ENCODE data around the gene MRE11.
"Not testable (repeated sequence)": the region's sequence is repeated elsewhere in the genome, so short reads cannot be mapped to it uniquely, and the experiment has no call there.

The MRE11 gene

DNA sequence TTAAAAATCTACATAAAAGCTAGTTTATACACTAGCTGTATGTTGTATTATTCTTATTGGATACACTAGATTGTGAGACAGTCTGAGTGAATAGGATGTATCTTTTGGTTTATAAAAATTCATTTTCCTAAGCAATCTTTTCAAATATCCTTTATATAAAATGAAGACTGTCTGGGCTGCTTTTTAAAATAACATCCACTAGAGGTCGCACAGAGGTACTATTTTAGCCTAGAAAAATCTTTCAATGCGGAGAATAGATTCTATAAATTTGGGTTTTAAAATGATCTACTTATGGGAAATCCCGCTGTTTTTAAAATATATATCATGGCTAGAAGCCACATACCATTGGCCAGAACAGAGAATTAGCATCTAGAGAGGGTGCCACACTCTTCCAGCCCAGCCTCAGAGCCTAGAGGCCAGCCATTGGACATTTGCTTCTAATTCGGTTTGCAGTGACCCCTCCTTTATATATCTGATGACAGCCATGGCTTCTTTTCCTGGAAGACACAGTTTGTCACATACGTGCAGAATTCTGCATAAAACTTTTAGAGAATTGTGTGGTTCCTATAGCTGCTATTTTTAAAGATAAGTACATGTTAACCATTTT is 25.9 kb upstream of the MRE11 start:
- DNase-seq (ENCODE audit: low spot score), result no peak
- no peaks in the 10 kb centered on the region for H3K36me3 Mint-ChIP-seq (ENCODE audit: low read depth)

DNA sequence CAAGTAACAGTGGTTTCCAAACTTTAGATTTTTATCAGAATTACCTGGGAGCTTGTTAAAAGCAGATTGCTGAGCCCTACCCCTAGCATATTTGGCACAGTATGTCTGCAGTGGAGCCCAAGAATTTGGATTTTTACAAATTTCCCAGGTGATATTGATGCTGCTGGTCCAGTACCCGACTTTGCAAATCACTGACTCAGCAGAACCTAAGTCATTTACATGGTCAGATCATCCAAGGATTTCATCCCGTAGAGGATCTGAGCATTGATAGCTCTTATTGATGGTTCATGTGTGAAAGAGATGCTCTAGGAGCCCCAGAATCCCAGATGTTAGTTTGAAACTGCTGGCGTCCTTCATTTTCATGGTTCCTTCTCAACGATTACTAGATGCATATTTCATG is 24.7 kb upstream of the MRE11 start:
- no peak for DNase-seq (ENCODE audit: low spot score)
- Mint-ChIP-seq H3K27ac (no peak overlapping the region), H3K27me3 (ENCODE audit: low read depth) (peaks cover 26% of the 10 kb centered on the region), H3K36me3 (ENCODE audit: low read depth) (no peaks in the 10 kb centered on the region), H3K4me3 (no peak overlapping the region), H3K4me1 (ENCODE audit: low read depth) (no peaks in the 10 kb centered on the region), H3K9me3 (no peaks in the 10 kb centered on the region)

More for the DNA sequence above, 25.9 kb upstream of the MRE11 start:
- H3K4me3 Mint-ChIP-seq, result no peak overlapping the region
- H3K4me1 Mint-ChIP-seq (ENCODE audit: low read depth), result no peaks in the 10 kb centered on the region
- no peak overlapping the region for H3K27ac Mint-ChIP-seq
- H3K27me3 Mint-ChIP-seq (ENCODE audit: low read depth), result peaks cover 28% of the 10 kb centered on the region
- H3K9me3 Mint-ChIP-seq, result no peaks in the 10 kb centered on the region

DNA sequence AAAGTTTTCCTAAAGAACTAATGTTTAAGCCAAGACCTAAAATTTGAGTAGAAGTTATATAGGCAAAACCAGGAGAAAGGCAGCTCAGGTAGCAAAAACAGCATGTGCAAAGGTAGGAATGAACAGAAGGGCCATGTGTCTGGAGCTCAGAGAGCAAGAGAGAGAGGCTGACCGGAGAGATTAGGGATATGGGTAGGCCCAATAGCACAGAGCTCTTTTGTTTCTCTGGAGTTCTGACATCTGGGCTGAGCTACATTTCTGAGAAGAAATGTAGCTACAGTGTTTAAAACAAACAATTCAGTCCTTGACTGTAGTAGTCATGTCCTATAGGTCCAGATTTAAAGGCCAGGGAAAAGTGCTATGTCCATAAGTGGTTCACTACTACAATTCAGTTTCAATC is 23.1 kb upstream of the MRE11 start:
- no peak for DNase-seq (ENCODE audit: low spot score)
- no peak overlapping the region for H3K4me3 Mint-ChIP-seq
- no peaks in the 10 kb centered on the region for H3K9me3 Mint-ChIP-seq
- no peaks in the 10 kb centered on the region for H3K36me3 Mint-ChIP-seq (ENCODE audit: low read depth)
- peaks cover 36% of the 10 kb centered on the region for H3K27me3 Mint-ChIP-seq (ENCODE audit: low read depth)
- H3K4me1 Mint-ChIP-seq (ENCODE audit: low read depth), result peaks cover 11% of the 10 kb centered on the region
- no peak overlapping the region for H3K27ac Mint-ChIP-seq

DNA sequence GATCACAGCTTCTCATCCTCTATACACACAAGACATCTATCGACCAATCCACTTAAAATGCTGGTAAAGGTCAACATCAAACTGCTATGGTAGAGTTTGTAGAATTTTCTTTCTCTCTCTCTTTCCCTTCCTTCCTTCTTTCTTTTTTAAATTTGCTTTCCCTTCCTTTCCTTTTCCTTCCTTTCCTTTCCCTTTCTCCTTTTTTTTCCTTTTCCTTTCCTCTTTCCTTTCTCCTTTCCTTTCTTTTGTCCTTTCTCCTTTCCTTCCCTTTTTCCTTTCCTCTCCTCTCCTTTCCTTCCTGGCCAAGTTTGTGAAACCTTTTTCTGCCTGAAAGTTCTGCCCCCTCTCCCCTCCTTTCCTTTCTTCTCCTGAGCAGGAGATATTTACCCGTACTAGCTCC is 21.8 kb upstream of the MRE11 start:
- DNase-seq (ENCODE audit: low spot score), result no peak
- peaks cover 49% of the 10 kb centered on the region for H3K27me3 Mint-ChIP-seq (ENCODE audit: low read depth)
- H3K27ac Mint-ChIP-seq, result no peak overlapping the region
- H3K4me1 Mint-ChIP-seq (ENCODE audit: low read depth), result peaks cover 11% of the 10 kb centered on the region
- no peak overlapping the region for H3K4me3 Mint-ChIP-seq
- H3K36me3 Mint-ChIP-seq (ENCODE audit: low read depth), result no peaks in the 10 kb centered on the region
- H3K9me3 Mint-ChIP-seq, result no peaks in the 10 kb centered on the region

DNA sequence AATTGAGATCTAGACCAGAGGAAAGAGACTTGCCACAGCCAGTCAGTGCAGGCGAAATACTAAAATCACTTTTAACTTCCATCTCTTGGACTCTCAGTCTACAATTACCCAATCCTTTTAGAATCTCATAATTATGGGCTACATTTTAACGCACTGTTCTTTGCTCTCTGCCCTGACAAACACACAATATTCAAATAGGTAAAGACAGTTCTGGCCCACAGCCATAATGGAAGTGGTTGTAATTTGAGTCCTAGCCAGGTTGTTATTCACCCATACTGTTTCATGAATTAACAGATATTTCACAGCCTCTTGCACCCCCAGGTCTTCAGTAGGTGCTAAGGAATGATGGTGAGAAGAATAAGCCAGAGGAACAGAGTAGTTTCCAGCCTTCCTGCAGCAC is 19.4 kb upstream of the MRE11 start:
- Mint-ChIP-seq H3K27ac (no peak overlapping the region), H3K27me3 (ENCODE audit: low read depth) (peaks cover 62% of the 10 kb centered on the region)

DNA sequence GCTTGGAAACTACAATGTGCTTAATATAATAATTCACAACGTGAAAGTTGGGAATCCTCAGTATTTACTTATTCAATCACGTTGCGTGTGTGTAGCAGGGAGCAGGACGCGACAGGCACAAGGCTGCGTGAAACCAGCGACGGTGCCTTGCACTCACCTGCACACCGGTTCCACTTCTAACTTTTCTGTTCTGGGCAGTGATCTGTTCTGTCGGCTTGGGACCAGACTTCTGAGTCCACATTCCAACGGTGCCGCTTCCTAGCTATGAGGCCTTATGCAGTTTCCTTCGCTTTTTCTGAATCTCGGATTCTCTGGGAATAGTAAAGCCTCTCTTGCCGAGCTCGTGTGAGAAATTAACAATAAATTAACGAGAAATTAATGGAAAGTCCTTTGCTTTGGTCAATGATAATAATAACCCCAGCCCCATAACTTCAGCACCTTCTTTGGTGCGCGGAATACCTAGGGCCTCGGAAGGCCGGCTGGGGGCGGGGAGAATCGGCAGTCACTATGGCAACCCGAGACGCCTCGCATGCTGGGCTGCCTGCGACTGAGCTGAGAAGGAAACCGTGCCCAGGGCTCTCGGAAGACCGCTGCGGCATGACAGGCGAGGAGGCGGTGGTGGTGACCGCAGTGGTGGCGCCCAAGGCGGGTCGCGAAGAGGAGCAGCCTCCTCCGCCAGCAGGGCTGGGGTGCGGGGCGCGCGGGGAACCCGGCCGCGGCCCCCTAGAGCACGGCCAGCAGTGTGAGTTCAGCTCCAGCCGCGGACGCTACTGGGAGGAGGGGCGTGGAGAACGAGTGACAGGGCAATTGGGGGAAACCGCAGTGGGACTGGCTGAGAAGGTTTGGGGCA is 18.5 kb upstream of the MRE11 start, which contains the start of gene C11orf97:
Gene C11orf97 (plus strand): TSS at position 530 of the 850 bp plus-strand sequence. CDS start 68 bp downstream, at position 598.
- DNase-seq (ENCODE audit: low spot score), result peak; percentile 41
- peaks cover 11% of the 10 kb centered on the region for H3K4me1 Mint-ChIP-seq (ENCODE audit: low read depth)
- no peak within 1 kb of the TSS for H3K27ac Mint-ChIP-seq
- no peaks in the 10 kb centered on the region for H3K36me3 Mint-ChIP-seq (ENCODE audit: low read depth)
- peak within 1 kb of the TSS; percentile 69 for H3K4me3 Mint-ChIP-seq
- H3K27me3 Mint-ChIP-seq (ENCODE audit: low read depth), result peaks cover 62% of the 10 kb centered on the region
- no peaks in the 10 kb centered on the region for H3K9me3 Mint-ChIP-seq

More for the DNA sequence above, 19.4 kb upstream of the MRE11 start:
- H3K4me3 Mint-ChIP-seq, result no peak overlapping the region
- no peaks in the 10 kb centered on the region for H3K9me3 Mint-ChIP-seq
- peaks cover 11% of the 10 kb centered on the region for H3K4me1 Mint-ChIP-seq (ENCODE audit: low read depth)
- no peaks in the 10 kb centered on the region for H3K36me3 Mint-ChIP-seq (ENCODE audit: low read depth)
- DNase-seq (ENCODE audit: low spot score), result no peak

DNA sequence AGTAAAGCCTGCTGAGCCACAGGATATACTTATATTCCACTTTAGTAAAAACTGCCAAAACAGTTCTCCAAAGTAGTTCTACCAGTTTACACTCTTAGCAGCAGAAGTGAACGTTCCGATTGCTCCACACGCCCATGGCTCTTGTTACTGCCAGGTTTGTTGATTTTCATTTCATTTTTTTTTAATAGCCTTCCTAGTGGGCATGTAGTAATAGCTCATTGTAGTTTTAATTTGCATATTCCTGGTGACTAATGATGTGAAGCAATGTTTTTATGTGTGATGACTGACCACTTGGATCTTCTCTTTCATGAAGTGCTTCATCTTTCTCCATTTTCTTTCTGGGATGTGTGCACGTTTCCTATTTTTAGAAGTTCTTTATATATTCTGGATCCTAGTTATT is 13.8 kb upstream of the MRE11 start:
- H3K27ac Mint-ChIP-seq, result no peak overlapping the region
- peaks cover 37% of the 10 kb centered on the region for H3K27me3 Mint-ChIP-seq (ENCODE audit: low read depth)
- H3K9me3 Mint-ChIP-seq, result no peaks in the 10 kb centered on the region
- H3K4me1 Mint-ChIP-seq (ENCODE audit: low read depth), result peaks cover 6% of the 10 kb centered on the region
- no peak overlapping the region for H3K4me3 Mint-ChIP-seq
- DNase-seq (ENCODE audit: low spot score), result no peak
- no peaks in the 10 kb centered on the region for H3K36me3 Mint-ChIP-seq (ENCODE audit: low read depth)

DNA sequence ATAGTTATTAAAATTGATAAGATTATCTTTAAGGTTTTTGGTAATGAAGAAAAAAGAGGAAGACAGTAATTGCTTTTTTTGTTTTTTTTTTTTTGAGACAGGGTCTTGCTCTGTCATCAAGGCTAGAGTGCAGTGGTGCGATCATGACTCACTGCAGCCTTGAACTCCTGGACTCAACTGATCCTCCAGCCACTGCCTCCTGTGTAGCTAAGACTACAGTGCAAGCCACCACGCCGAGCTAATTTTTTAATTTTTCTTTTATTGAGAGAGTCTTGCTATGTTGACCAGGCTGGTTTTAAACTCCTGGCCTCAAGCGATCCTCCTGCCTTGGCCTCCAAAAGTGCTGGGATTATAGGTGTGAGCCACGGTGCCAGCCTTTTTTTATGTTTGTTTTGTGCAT is 12.9 kb upstream of the MRE11 start:
- peaks cover 29% of the 10 kb centered on the region for H3K27me3 Mint-ChIP-seq (ENCODE audit: low read depth)
- not testable (repeated sequence) for H3K4me3 Mint-ChIP-seq; H3K9me3 Mint-ChIP-seq; H3K36me3 Mint-ChIP-seq (ENCODE audit: low read depth); DNase-seq (ENCODE audit: low spot score); H3K27ac Mint-ChIP-seq; H3K4me1 Mint-ChIP-seq (ENCODE audit: low read depth)

DNA sequence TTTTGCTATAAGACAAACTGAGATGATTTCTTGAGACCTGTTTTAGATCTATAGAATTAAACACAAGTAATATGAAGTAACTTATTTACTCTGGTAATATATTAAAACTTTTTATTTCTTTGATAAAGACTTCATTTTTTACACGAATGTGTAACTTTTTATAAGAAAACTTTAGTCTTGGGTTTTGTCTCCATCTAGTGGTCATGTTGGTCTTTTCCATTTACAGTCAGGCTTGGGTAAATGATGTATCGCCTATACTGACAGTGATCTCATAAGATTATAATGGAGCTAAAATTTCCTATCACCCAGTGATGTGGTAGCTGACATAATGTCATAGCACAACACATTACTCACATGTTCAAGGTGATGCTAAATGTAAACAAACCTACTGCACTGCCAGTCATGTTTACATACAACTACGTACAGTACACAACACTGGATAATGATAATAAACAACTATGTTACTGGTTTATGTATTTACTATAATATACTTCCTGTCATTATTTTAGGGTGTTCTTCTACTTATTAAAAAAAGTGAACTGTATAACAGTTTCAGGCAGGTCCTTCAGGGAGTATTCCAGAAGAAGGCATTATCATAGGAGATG is 11.1 kb upstream of the MRE11 start:
- Mint-ChIP-seq H3K36me3 (ENCODE audit: low read depth) (peaks cover 5% of the 10 kb centered on the region), H3K27me3 (ENCODE audit: low read depth) (peaks cover 14% of the 10 kb centered on the region), H3K4me3 (no peak overlapping the region), H3K9me3 (no peaks in the 10 kb centered on the region), H3K4me1 (ENCODE audit: low read depth) (no peaks in the 10 kb centered on the region), H3K27ac (no peak overlapping the region)
- DNase-seq (ENCODE audit: low spot score), result no peak

DNA sequence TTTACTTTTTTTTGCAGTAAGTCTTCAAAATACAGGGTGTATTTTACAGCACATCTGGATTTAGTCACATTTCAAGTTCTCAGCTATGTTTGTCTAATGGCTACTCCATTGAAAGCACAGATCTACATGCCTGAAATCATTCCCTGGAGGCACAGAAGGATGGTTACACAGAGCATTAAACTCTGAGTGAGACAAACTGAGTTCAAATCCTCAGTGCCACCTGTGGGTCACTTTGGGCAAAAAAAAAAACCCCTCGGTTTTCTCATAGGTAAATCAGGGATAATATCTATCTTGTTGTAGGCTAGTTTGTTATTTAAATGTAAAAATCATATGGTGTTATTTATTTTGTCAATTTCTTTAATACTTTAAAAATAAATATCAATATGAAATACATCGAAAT is 7.9 kb upstream of the MRE11 start:
- no peak overlapping the region for H3K4me3 Mint-ChIP-seq
- peaks cover 28% of the 10 kb centered on the region for H3K36me3 Mint-ChIP-seq (ENCODE audit: low read depth)
- H3K9me3 Mint-ChIP-seq, result no peaks in the 10 kb centered on the region
- DNase-seq (ENCODE audit: low spot score), result no peak
- no peaks in the 10 kb centered on the region for H3K4me1 Mint-ChIP-seq (ENCODE audit: low read depth)
- H3K27ac Mint-ChIP-seq, result no peak overlapping the region
- peaks cover 5% of the 10 kb centered on the region for H3K27me3 Mint-ChIP-seq (ENCODE audit: low read depth)

DNA sequence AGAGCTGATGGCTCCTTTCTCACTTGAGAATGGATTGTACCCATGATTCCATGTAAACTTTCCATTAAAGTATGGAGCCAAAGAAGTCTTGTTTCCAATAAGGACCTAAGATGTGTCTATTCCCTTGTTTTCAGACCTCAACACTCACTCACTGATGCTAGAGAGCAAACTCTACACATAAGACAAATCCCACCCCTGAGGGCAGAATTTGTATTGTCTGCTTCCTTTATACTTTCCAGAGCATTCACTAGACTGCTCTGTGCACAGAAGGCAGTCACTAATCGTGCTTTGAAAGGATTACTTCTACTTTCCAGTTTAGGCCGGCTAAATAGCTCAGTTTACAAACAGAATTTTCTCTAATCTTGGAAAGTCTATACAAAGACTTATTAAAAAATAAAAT is 6.5 kb upstream of the MRE11 start:
- no peaks in the 10 kb centered on the region for H3K27me3 Mint-ChIP-seq (ENCODE audit: low read depth)
- H3K36me3 Mint-ChIP-seq (ENCODE audit: low read depth), result peaks cover 31% of the 10 kb centered on the region
- peaks cover 9% of the 10 kb centered on the region for H3K4me1 Mint-ChIP-seq (ENCODE audit: low read depth)
- H3K27ac Mint-ChIP-seq, result no peak overlapping the region
- no peak overlapping the region for H3K4me3 Mint-ChIP-seq
- DNase-seq (ENCODE audit: low spot score), result no peak
- no peaks in the 10 kb centered on the region for H3K9me3 Mint-ChIP-seq

DNA sequence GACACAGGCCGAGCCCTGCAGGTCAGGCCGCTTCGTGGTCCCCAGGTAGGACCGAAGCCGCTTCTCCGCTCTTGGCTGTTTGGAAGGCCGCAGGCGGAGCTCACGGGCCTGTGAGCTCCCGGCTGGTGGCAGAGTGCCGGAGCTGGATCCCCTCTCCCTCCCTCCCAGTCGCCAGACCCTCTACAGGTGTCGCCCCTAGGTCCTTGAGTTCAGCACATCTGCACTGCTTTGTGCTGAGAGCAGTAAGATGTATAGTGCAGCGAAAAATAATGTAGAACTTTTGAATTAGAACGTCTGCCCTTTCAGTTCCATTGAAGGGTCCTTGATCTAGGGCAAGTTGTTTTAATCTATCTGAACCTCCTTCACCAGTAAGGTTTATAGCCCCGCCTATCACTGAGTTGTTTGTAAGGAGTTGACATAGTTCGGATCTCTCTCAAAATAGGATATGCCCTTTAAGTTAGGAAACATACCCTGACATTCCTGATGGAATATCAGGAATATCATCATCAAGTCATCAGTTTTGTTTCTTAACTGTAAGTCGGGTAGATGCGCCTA is 559 bp upstream of the MRE11 start:
- peak overlapping the region; percentile 89 for H3K27ac Mint-ChIP-seq
- no peaks in the 10 kb centered on the region for H3K9me3 Mint-ChIP-seq
- H3K4me3 Mint-ChIP-seq, result peak overlapping the region; percentile 91
- peaks cover 35% of the 10 kb centered on the region for H3K4me1 Mint-ChIP-seq (ENCODE audit: low read depth)
- no peak for DNase-seq (ENCODE audit: low spot score)
- peaks cover 33% of the 10 kb centered on the region for H3K36me3 Mint-ChIP-seq (ENCODE audit: low read depth)
- H3K27me3 Mint-ChIP-seq (ENCODE audit: low read depth), result no peaks in the 10 kb centered on the region

DNA sequence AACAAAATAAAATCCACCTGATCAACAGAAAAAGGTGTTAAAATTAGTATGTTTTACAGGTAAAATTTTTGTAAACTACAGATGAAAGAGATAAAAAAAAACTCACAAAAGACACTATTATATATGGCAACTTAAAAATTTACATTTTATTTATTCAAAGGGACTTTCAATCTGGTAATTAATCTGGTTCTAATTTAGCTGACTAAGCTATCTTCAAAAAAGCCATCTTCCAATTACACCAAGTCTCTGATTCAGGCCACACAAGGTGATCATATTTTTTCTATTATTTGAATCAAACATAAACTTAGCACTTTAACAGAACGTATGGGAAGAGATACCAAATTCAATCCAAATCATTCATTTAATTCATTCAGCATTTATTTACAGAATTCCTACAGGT is 7.6 kb downstream of the MRE11 start:
- Mint-ChIP-seq H3K27ac (no peak overlapping the region), H3K36me3 (ENCODE audit: low read depth) (peaks cover 66% of the 10 kb centered on the region), H3K4me3 (no peak overlapping the region), H3K4me1 (ENCODE audit: low read depth) (peaks cover 12% of the 10 kb centered on the region), H3K9me3 (no peaks in the 10 kb centered on the region), H3K27me3 (ENCODE audit: low read depth) (no peaks in the 10 kb centered on the region)
- DNase-seq (ENCODE audit: low spot score), result no peak

DNA sequence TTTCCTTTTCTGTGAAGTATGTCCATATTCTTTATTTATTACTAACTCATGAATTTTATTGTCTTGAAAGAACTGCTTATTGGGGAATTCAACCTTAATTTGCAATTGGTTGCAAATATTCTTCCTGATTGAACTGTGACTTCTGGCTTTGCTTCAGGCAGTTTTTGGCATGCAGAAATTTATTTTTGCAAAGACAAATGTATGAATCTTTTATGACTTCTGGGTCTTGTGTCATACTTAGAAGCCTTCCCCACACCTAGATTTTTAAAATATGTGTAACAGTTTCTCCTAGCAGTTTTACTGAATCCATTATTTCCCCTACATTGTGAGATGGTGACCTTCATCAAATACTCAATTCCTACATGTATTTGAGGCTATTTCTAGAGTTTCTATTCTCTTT is 12.3 kb downstream of the MRE11 start:
- H3K36me3 Mint-ChIP-seq (ENCODE audit: low read depth), result peaks cover 52% of the 10 kb centered on the region
- H3K4me3 Mint-ChIP-seq, result no peak overlapping the region
- H3K27ac Mint-ChIP-seq, result no peak overlapping the region
- no peaks in the 10 kb centered on the region for H3K27me3 Mint-ChIP-seq (ENCODE audit: low read depth)
- H3K9me3 Mint-ChIP-seq, result no peaks in the 10 kb centered on the region
- DNase-seq (ENCODE audit: low spot score), result no peak
- peaks cover 10% of the 10 kb centered on the region for H3K4me1 Mint-ChIP-seq (ENCODE audit: low read depth)

Data from T-helper 2 cell treated with Interferon-gamma antibody and Interleukin-4, amounts not matched to agents 5 μg/mL and 100 μg/mL, for 36 hours (primary cell).